HepG2 (cell line): ENCODE data around the gene MARCHF4. TPM values are rescaled to one million over a fixed set of nuclear protein-coding genes. Genes with fewer than 3 reads are reported as not detected.
A peak's percentile ranks its signal among the peaks of the same experiment; 100 is the strongest.

Source experiments
- BCL6 ChIP-seq: IDR thresholded peaks from 2 replicates; pipeline ENCODE4 v1.6.1; 2016; ENCODE audit warnings: missing genetic modification reagents, missing compliant biosample characterization
- BORCS8-MEF2B ChIP-seq: sonication (generic); formaldehyde crosslinking; IDR thresholded peaks from 2 replicates; pipeline ENCODE4 v1.8.0; 2022; ENCODE audit warnings: mild to moderate bottlenecking, missing genetic modification reagents
- EP300 ChIP-seq, 3 experiments: sonication (generic) in 1 of 3; formaldehyde crosslinking in 1 of 3; IDR thresholded peaks; 2 replicates each; pipeline versions ENCODE4 v1.5.1 to v1.6.1; 2011 to 2020; ENCODE audit warnings: low read depth in 2 of 3, low read length in 2 of 3, borderline replicate concordance in 1 of 3, improper control_type of control experiment in 1 of 3, mild to moderate bottlenecking in 1 of 3, missing genetic modification reagents in 1 of 3, moderate library complexity in 1 of 3
- FOXO1 ChIP-seq: sonication (generic); formaldehyde crosslinking; IDR thresholded peaks from 2 replicates; pipeline ENCODE4 v1.4.0; 2020; ENCODE audit warnings: missing genetic modification reagents
- HMG20A ChIP-seq: IDR thresholded peaks from 2 replicates; pipeline ENCODE4 v1.6.1; 2016; ENCODE audit warnings: borderline replicate concordance
- HNRNPL ChIP-seq: fragments of 200-400 bp; formaldehyde crosslinking; IDR thresholded peaks from 2 replicates; pipeline ENCODE4 v1.6.1; 2017; ENCODE audit warnings: mild to moderate bottlenecking, low read depth, low read length
- PHB2 ChIP-seq: fragments of 450-650 bp; IDR thresholded peaks from 2 replicates; pipeline ENCODE4 v1.6.1; 2018; ENCODE audit not compliant: partially characterized antibody
- SOX13 ChIP-seq, 3 experiments: fragments of 450-650 bp in 1 of 3; sonication (generic) in 1 of 3; formaldehyde crosslinking in 1 of 3; IDR thresholded peaks in 2 of 3; conservative IDR thresholded peaks in 1 of 3; 2 replicates each; pipeline versions ENCODE4 v1.5.0 to v1.6.1; 2016 to 2020; ENCODE audit warnings: antibody characterized with exemption in 1 of 3, mild to moderate bottlenecking in 1 of 3, missing compliant biosample characterization in 1 of 3, missing genetic modification reagents in 1 of 3, moderate library complexity in 1 of 3
- SRF ChIP-seq: IDR thresholded peaks from 2 replicates; pipeline ENCODE4 v1.6.1; 2011; ENCODE audit warnings: mild to moderate bottlenecking, low read depth, low read length, moderate library complexity
- SRSF4 ChIP-seq: fragments of 200-400 bp; formaldehyde crosslinking; IDR thresholded peaks from one replicate; pipeline ENCODE4 v1.6.1; 2018; ENCODE audit warnings: mild to moderate bottlenecking, low read depth, low read length, moderate library complexity; ENCODE audit not compliant: poor library complexity, severe bottlenecking
- TRAFD1 ChIP-seq: sonication (generic); formaldehyde crosslinking; IDR thresholded peaks from 2 replicates; pipeline ENCODE4 v1.5.1; 2020; ENCODE audit warnings: missing genetic modification reagents, mild to moderate bottlenecking, borderline replicate concordance
- ZBTB2 ChIP-seq: sonication (generic); formaldehyde crosslinking; IDR thresholded peaks from 2 replicates; pipeline ENCODE4 v1.8.0; 2022; ENCODE audit warnings: low read depth, missing genetic modification reagents
- ZBTB44 ChIP-seq: sonication (generic); formaldehyde crosslinking; IDR thresholded peaks from 2 replicates; pipeline ENCODE4 v1.4.0; 2020; ENCODE audit warnings: missing genetic modification reagents
- ZNF121 ChIP-seq: sonication (generic); formaldehyde crosslinking; IDR thresholded peaks from 2 replicates; pipeline ENCODE4 v1.5.0; 2020; ENCODE audit warnings: mild to moderate bottlenecking, missing genetic modification reagents
- ZNF253 ChIP-seq: sonication (generic); formaldehyde crosslinking; IDR thresholded peaks from 2 replicates; pipeline ENCODE4 v1.8.0; 2022; ENCODE audit warnings: mild to moderate bottlenecking, missing genetic modification reagents, borderline replicate concordance
- ZNF280B ChIP-seq: sonication (generic); formaldehyde crosslinking; IDR thresholded peaks from 2 replicates; pipeline ENCODE4 v1.5.0; 2020; ENCODE audit warnings: missing genetic modification reagents, mild to moderate bottlenecking, borderline replicate concordance
- ZNF354B ChIP-seq: sonication (generic); formaldehyde crosslinking; IDR thresholded peaks from 2 replicates; pipeline ENCODE4 v1.8.0; 2022; ENCODE audit warnings: mild to moderate bottlenecking, missing genetic modification reagents
- ZNF367 ChIP-seq: sonication (generic); formaldehyde crosslinking; IDR thresholded peaks from 2 replicates; pipeline ENCODE4 v1.4.0; 2020; ENCODE audit warnings: missing genetic modification reagents, borderline replicate concordance
- ZNF431 ChIP-seq: sonication (generic); formaldehyde crosslinking; IDR thresholded peaks from 2 replicates; pipeline ENCODE4 v1.9.0; 2022; ENCODE audit warnings: missing genetic modification reagents, low read depth, mild to moderate bottlenecking, borderline replicate concordance
- ZNF576 ChIP-seq: sonication (generic); formaldehyde crosslinking; IDR thresholded peaks from 2 replicates; pipeline ENCODE4 v1.4.0; 2020; ENCODE audit warnings: mild to moderate bottlenecking, missing genetic modification reagents
- ZNF619 ChIP-seq: sonication (generic); formaldehyde crosslinking; IDR thresholded peaks from 2 replicates; pipeline ENCODE4 v1.4.0; 2020; ENCODE audit warnings: mild to moderate bottlenecking, missing genetic modification reagents
- ZNF720 ChIP-seq: sonication (generic); formaldehyde crosslinking; IDR thresholded peaks from 2 replicates; pipeline ENCODE4 v1.4.0; 2020; ENCODE audit warnings: missing genetic modification reagents
- ZNF776 ChIP-seq: sonication (generic); formaldehyde crosslinking; IDR thresholded peaks from 2 replicates; pipeline ENCODE4 v1.4.0; 2020; ENCODE audit warnings: mild to moderate bottlenecking, missing genetic modification reagents
- polyA plus RNA-seq, 8 experiments: library from polyadenylated mRNA; depleted of rRNA in 3 of 8; stranded (reverse) in 7 of 8; unstranded in 1 of 8; fragments of >200 nt; fragmentation: Illumina TruSeq in 4 of 8; extraction: Trizol in 4 of 8; gene quantifications; 2 replicates each; pipeline versions ENCODE4 v1.2.1 to v1.2.3, GENCODE V29; 2011 to 2016; ENCODE audit warnings: low read depth in 4 of 8, missing spikeins in 1 of 8, mixed read lengths in 1 of 8; ENCODE audit not compliant: insufficient read depth in 1 of 8
- total RNA-seq, 5 experiments: library from RNA; depleted of rRNA; stranded (reverse); fragments of >200 nt; fragmentation: Illumina TruSeq; extraction: Trizol; gene quantifications; 2 replicates each; pipeline ENCODE4 v1.2.3, GENCODE V29; 2016; ENCODE audit warnings: low read depth in 1 of 5

The MARCHF4 gene
- total and polyA plus RNA-seq, 2 of the 13 experiments (the other 11 are each of a cell fraction or from before 2014, with no cell fraction given), result not detected

- no peak for TF ChIP-seq SOX13 (IDR thresholded peaks at IDR 0.05)
- TF ChIP-seq SOX13 (CRISPR knock-in tag; conservative IDR thresholded peaks at IDR 0.05 in 1 of 2, IDR thresholded peaks at IDR 0.05 in 1 of 2), result peak in 1 of 2 experiments; percentile 36; a peak in 1 of 4 replicates
- no peak for TF ChIP-seq SRF
- no peak for TF ChIP-seq ZNF253 (CRISPR knock-in tag)
- TF ChIP-seq TRAFD1 (CRISPR knock-in tag), result no peak
- TF ChIP-seq ZNF431, result no peak
- TF ChIP-seq ZBTB2 (CRISPR knock-in tag), result no peak
- TF ChIP-seq ZNF354B (CRISPR knock-in tag), result no peak
- TF ChIP-seq HNRNPL, result no peak
- TF ChIP-seq ZNF776 (CRISPR knock-in tag), result no peak
- TF ChIP-seq PHB2, result no peak
- peak in 1 of 2 experiments; percentile 33; a peak in 2 of 4 replicates for TF ChIP-seq EP300 (IDR thresholded peaks at IDR 0.05; ENCODE audit: low read depth in 2 of 2, low read length in 2 of 2)
- no peak for TF ChIP-seq EP300 (CRISPR knock-in tag; IDR thresholded peaks at IDR 0.05; ENCODE audit: borderline replicate concordance)
- no peak for TF ChIP-seq SRSF4
- no peak for TF ChIP-seq ZNF280B (CRISPR knock-in tag)
- peak; percentile 20; the same call in 1 of the 2 replicates for TF ChIP-seq BCL6 (CRISPR knock-in tag)
- no peak for TF ChIP-seq ZNF720 (CRISPR knock-in tag)
- TF ChIP-seq HMG20A, result no peak
- TF ChIP-seq FOXO1 (CRISPR knock-in tag), result peak; percentile 34; the same call in 1 of the 2 replicates
- TF ChIP-seq BORCS8-MEF2B (CRISPR knock-in tag), result 0 out of 2 replicates have a peak, but pooled peaks have one; percentile 20
- no peak for TF ChIP-seq ZNF576 (CRISPR knock-in tag)
- no peak for TF ChIP-seq ZNF367 (CRISPR knock-in tag)
- TF ChIP-seq ZBTB44 (CRISPR knock-in tag), result no peak
- no peak for TF ChIP-seq ZNF121 (CRISPR knock-in tag)
- TF ChIP-seq ZNF619, result no peak
Observed at GRCh38 chr2:216414772-216415319, 42.6 kb upstream of the MARCHF4 start (continued).
